Measurements from ENCODE around the gene CHRD. TPM values are rescaled to one million over a fixed set of nuclear protein-coding genes. Genes with fewer than 3 reads are reported as not detected.
A peak's percentile ranks its signal among the peaks of the same experiment; 100 is the strongest.

The CHRD gene
- total and polyA plus RNA-seq, 10 donors, result 5.2 to 26.5 (median 14.9) TPM

DNA sequence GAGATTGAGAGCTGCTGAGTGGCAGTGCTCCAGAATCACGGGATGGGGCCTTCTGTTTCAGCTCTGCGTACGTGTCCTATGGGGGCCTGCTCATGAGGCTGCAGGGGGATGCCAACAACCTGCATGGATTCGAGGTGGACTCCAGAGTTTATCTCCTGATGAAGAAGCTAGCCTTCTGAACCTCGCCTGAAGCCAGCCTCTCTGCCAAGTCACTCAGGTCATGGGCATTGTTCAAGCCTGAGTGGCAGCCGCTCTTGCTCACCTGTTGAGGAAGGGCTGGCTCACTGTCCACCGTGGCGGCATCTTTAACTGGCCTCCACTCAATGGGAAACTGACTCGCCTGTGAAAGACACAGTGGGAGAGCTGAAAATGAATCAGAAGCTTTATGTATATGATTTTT, 11.7 kb upstream of the CHRD start:
- peaks cover 18 to 69% (median 31%) of the 10 kb centered on the region in 6 donors for H3K4me1 ChIP-seq
- DNase-seq, result peak; percentile 40
- TF ChIP-seq POLR2AphosphoS5 (IDR thresholded peaks at IDR 0.05) (no peak), CTCF (IDR thresholded peaks at IDR 0.05 in 8 of 11, conservative IDR thresholded peaks at IDR 0.05 in 3 of 11) (no peak)
- H3K4me3 ChIP-seq, result no peak overlapping the region
- peaks cover 3 to 65% (median 24%) of the 10 kb centered on the region in 6 donors for H3K36me3 ChIP-seq
- intact Hi-C loops (cut with DNase I; ENCODE audit: low total_unique reads), result no loop called here
- no peaks in the 10 kb centered on the region for H3K9me3 ChIP-seq
- WGBS, 5 donors, result 88 to 92% (median 91%) methylated on average over 8 to 9 of the region's 9 CpGs
- no peaks in the 10 kb centered on the region for H3K27me3 ChIP-seq (replicated peaks in 1 of 7)
- H3K27ac ChIP-seq, result peak overlapping the region in 2 of 8 donors; percentile 51 to 60

GRCh38 chr3:184368586-184369183, 11.2 kb upstream of the CHRD start:
- intact Hi-C loops (cut with DNase I; ENCODE audit: low total_unique reads), result no loop called here

DNA sequence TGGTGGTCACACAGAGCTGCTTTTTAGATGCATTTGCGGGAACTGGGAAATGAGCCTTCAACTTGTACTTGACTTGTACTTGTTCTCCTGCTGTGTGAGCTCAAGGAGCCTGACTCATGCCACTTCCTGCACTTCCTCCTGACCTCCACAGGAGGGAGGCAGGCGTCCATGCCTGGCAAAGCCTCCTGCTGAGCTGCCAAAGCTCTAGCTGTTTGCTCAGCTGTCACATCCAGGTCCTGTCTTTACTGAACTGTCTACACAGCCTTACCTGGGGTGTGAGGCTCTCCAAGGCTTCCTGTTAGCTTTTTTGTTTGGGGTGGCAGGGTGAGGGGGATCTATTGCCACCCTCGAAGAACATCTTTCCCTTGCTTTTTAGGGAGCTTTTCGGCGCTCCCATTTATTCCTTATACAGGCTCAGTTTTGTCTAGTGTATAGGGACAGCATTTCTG, 8.3 kb upstream of the CHRD start:
- no peaks in the 10 kb centered on the region for H3K9me3 ChIP-seq
- WGBS, 5 donors, result 46 to 49% (median 47%) methylated on average over 5 of the region's 5 CpGs
- H3K4me1 ChIP-seq, result peaks cover 6 to 41% (median 16%) of the 10 kb centered on the region in 6 donors
- H3K27me3 ChIP-seq (replicated peaks in 1 of 7), result peaks cover 0 to 9% (median 0%) of the 10 kb centered on the region in 7 donors
- H3K4me3 ChIP-seq, result no peak overlapping the region
- peak; percentile 86 for DNase-seq
- intact Hi-C loops (cut with DNase I; ENCODE audit: low total_unique reads), result loop anchor here (5.0 kb wide), 1 partner anchor 171 kb away; no protein-coding TSS in a partner anchor
- TF ChIP-seq POLR2AphosphoS5 (IDR thresholded peaks at IDR 0.05) (peak in 2 of 3 donors; percentile 65 to 67), CTCF (IDR thresholded peaks at IDR 0.05 in 8 of 11, conservative IDR thresholded peaks at IDR 0.05 in 3 of 11) (peak; percentile 71 to 92 (median 86)), POLR2A (IDR thresholded peaks at IDR 0.05) (no peak)
- peaks cover 3 to 43% (median 19%) of the 10 kb centered on the region in 6 donors for H3K36me3 ChIP-seq
- H3K27ac ChIP-seq, result peak overlapping the region in 3 of 8 donors; percentile 9 to 29 (median 22)

More at GRCh38 chr3:184368586-184369183, 11.2 kb upstream of the CHRD start:
- Histone ChIP-seq H3K4me1 (peaks cover 16 to 64% (median 27%) of the 10 kb centered on the region in 6 donors), H3K36me3 (peaks cover 3 to 65% (median 24%) of the 10 kb centered on the region in 6 donors), H3K9me3 (no peaks in the 10 kb centered on the region), H3K4me3 (no peak overlapping the region), H3K27ac (peak overlapping the region in 4 of 8 donors; percentile 28 to 60 (median 50)), H3K27me3 (replicated peaks in 1 of 7) (no peaks in the 10 kb centered on the region)
- TF ChIP-seq POLR2AphosphoS5 (IDR thresholded peaks at IDR 0.05) (peak in 1 of 3 donors; percentile 18), POLR2A (IDR thresholded peaks at IDR 0.05) (no peak)
- no peak for DNase-seq
- 70 to 80% (median 73%) methylated on average over 3 of the region's 3 CpGs for WGBS, 5 donors

DNA sequence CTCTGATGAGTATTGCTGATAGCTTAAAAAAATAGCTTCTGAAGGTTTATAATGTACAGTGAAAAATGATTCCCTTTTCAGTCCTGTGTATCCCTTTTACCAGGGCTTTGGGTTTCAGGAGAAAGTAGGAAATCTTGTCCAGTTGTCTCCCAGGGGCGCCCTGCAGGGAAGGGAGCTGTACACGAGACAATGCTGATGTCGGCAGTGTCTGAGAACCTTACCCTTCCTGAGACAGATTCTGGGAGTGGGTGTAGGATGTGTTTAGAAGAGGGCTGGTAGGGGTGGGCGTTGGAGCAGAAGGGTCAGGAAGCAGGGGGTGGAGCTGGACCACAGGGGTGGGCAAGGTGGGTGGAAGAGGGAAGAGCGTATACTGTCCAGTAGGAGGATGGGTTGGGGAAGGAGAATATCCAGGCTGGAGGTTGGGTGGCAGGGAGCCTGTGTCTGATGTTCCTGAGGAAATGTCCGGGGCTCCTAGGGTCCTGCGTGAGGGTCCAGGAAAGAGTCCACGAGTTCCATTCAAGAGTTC, 7.5 kb upstream of the CHRD start:
- peaks cover 0 to 14% (median 0%) of the 10 kb centered on the region in 7 donors for H3K27me3 ChIP-seq (replicated peaks in 1 of 7)
- no peak overlapping the region for H3K4me3 ChIP-seq
- peaks cover 6 to 44% (median 16%) of the 10 kb centered on the region in 6 donors for H3K4me1 ChIP-seq
- no peaks in the 10 kb centered on the region for H3K9me3 ChIP-seq
- H3K36me3 ChIP-seq, result peaks cover 3 to 35% (median 16%) of the 10 kb centered on the region in 6 donors
- TF ChIP-seq POLR2A (IDR thresholded peaks at IDR 0.05) (no peak), CTCF (IDR thresholded peaks at IDR 0.05 in 8 of 11, conservative IDR thresholded peaks at IDR 0.05 in 3 of 11) (no peak), POLR2AphosphoS5 (IDR thresholded peaks at IDR 0.05) (no peak)
- WGBS, 5 donors, result 63 to 80% (median 70%) methylated on average over 8 of the region's 8 CpGs
- peak overlapping the region in 2 of 8 donors; percentile 6 to 29 for H3K27ac ChIP-seq
- DNase-seq, result no peak
- intact Hi-C loops (cut with DNase I; ENCODE audit: low total_unique reads), result loop anchor here (5.0 kb wide), 1 partner anchor 170 kb away; no protein-coding TSS in a partner anchor
